H1 (cell line): ENCODE measurements around the gene LMO2. TPM values are rescaled to one million over a fixed set of nuclear protein-coding genes. Genes with fewer than 3 reads are reported as not detected.

Experiments used
- ASH2L ChIP-seq: fragments of 200-600, 300-600 bp; sonication (generic); IDR thresholded peaks from one replicate; pipeline ENCODE4 v1.7.1; 2017; ENCODE audit warnings: low read length
- GABPA ChIP-seq: IDR thresholded peaks from 2 replicates; pipeline ENCODE4 v1.6.1; 2011; ENCODE audit warnings: mild to moderate bottlenecking, low read length, moderate library complexity, borderline replicate concordance; ENCODE audit not compliant: insufficient read depth
- POU5F1 ChIP-seq: IDR thresholded peaks from 2 replicates; pipeline ENCODE4 v1.6.1; 2011; ENCODE audit warnings: low read depth, mild to moderate bottlenecking, low read length, moderate library complexity
- TAF1 ChIP-seq: IDR thresholded peaks from 2 replicates; pipeline ENCODE4 v1.6.1; 2011; ENCODE audit warnings: mild to moderate bottlenecking, low read depth, low read length
- TAF7 ChIP-seq: optimal IDR thresholded peaks from 2 replicates; pipeline ENCODE3; 2011; ENCODE audit warnings: low read depth, mild to moderate bottlenecking, inconsistent platforms, low read length, moderate library complexity, borderline replicate concordance
- polyA plus RNA-seq, 7 experiments: library from polyadenylated mRNA; depleted of rRNA in 3 of 7; stranded (reverse) in 5 of 7; unstranded in 2 of 7; fragments of >200 nt in 5 of 7; fragments of 200-250 nt in 2 of 7; gene quantifications; 1 replicate in 5 of 7; 2 replicates in 1 of 7; 4 replicates in 1 of 7; pipeline versions ENCODE4 v1.2.1 to v1.2.3, GENCODE V29; 2011 to 2013; ENCODE audit warnings: missing spikeins in 2 of 7, mixed read lengths in 2 of 7
- total RNA-seq: library from RNA; stranded (reverse); fragmentation: NEBNext Ultra II Directional; extraction: Animal tissue kit (Norgen Biotek cat#: 25700); gene quantifications from 2 replicates; pipeline ENCODE4 v1.2.1, GENCODE V29; 2021
- TF ChIP-seq, protein P1 (sequence below): IDR thresholded peaks from 2 replicates; pipeline ENCODE4 v1.6.1; 2011; ENCODE audit warnings: low read depth, mild to moderate bottlenecking, low read length; ENCODE audit not compliant: insufficient read depth

Gene LMO2
- total and polyA plus RNA-seq, 2 of the 8 experiments (the other 6 are each of a cell fraction or from before 2014, with no cell fraction given): 1.6 to 2.7 TPM

DNA sequence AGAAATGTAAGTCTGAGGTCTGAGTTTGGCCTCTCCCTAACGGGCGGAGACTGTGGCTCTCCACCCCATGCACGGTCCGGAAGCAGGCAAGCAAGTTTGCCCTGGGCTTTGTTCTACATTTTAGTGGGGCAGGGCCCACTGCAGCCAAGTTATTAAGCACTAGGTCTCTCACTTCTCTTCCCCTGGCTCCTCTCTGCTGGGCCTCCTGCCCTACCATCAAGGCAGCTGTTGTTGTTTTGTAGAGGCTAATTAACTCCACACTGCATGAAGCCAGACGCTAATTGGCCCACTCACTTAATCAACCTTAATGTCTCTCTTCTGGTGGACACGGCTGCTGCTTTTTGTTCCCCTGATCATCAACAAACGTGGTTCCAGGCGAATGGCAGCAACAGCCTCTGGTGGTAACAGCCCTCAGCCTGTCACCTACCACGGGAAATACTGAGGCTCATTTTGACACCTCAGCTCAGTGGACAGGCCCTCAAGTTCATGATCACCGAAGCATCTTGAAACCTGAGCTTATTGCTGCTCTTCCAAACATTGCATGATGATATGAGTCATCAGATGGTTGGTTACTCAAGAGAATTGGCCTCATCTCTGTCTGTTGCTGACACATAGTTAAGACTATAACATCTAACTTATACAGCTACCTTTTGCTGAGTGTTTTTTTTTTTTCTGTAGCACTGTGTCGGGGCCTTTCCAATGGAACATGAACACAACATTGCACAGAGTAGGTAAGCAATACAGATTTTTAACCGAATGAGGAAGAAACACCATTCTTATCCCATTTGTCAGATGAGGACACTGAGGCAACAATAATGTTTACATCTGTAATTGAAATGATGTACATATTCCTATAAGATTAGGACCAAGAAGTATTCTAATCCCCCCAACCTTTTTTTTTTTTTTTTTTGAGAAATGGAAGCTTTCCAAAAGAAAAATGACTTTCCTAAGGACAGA, 20.8 kb upstream of the LMO2 start (continued):
- TF ChIP-seq POU5F1: no peak
- no peak for TF ChIP-seq GABPA
- no peak for TF ChIP-seq TAF1
- no peak for TF ChIP-seq ASH2L
- TF ChIP-seq, protein P1, sequence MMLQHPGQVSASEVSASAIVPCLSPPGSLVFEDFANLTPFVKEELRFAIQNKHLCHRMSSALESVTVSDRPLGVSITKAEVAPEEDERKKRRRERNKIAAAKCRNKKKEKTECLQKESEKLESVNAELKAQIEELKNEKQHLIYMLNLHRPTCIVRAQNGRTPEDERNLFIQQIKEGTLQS: no peak
- no peak for TF ChIP-seq TAF7
